GM12878 (cell line): ENCODE results near the gene PRX. TPM values are rescaled to one million over a fixed set of nuclear protein-coding genes. Genes with fewer than 3 reads are reported as not detected.

Experiments used
- CHD1 ChIP-seq: IDR thresholded peaks from 2 replicates; pipeline ENCODE4 v1.6.1; 2012; ENCODE audit warnings: low read depth, low read length, improper control_type of control experiment
- CHD4 ChIP-seq: fragments of 200-600 bp; sonication (generic); IDR thresholded peaks from 2 replicates; pipeline ENCODE4 v1.6.1; 2016; ENCODE audit warnings: mild to moderate bottlenecking
- IRF4 ChIP-seq: IDR thresholded peaks from 2 replicates; pipeline ENCODE4 v1.6.1; 2011; ENCODE audit warnings: low read depth, low read length
- MYC ChIP-seq: IDR thresholded peaks from 2 replicates; pipeline ENCODE4 v1.6.1; 2011; ENCODE audit warnings: mild to moderate bottlenecking, low read length, moderate library complexity, inconsistent platforms; ENCODE audit not compliant: insufficient read depth, insufficient replicate concordance, insufficient read length, severe bottlenecking
- NBN ChIP-seq: fragments of 450-650 bp; IDR thresholded peaks from 2 replicates; pipeline ENCODE4 v1.6.1; 2016
- NR2C2 ChIP-seq: IDR thresholded peaks from 2 replicates; pipeline ENCODE4 v1.6.1; 2011; ENCODE audit warnings: borderline replicate concordance, low read depth; ENCODE audit not compliant: control insufficient read depth, insufficient read length
- NR2F1 ChIP-seq: fragments of 450-650 bp; conservative IDR thresholded peaks from 2 replicates; pipeline ENCODE4 v1.6.1; 2017; ENCODE audit warnings: mild to moderate bottlenecking
- POLR2AphosphoS2 ChIP-seq: IDR thresholded peaks from 2 replicates; pipeline ENCODE4 v1.6.1; 2011; ENCODE audit warnings: low read depth, mild to moderate bottlenecking, low read length, improper control_type of control experiment, moderate library complexity
- RAD21 ChIP-seq: IDR thresholded peaks from 2 replicates; pipeline ENCODE4 v1.6.1; 2011; ENCODE audit warnings: mild to moderate bottlenecking, low read depth, low read length, moderate library complexity; ENCODE audit not compliant: insufficient read depth
- RUNX3 ChIP-seq: IDR thresholded peaks from 2 replicates; pipeline ENCODE4 v1.6.1; 2012; ENCODE audit warnings: low read length, inconsistent platforms
- SMARCA5 ChIP-seq: fragments of 450-650 bp; IDR thresholded peaks from 2 replicates; pipeline ENCODE4 v1.6.1; 2017; ENCODE audit warnings: mild to moderate bottlenecking
- SRF ChIP-seq, 2 experiments: IDR thresholded peaks; 2 replicates each; pipeline ENCODE4 v1.6.1; 2011; ENCODE audit warnings: low read depth in 2 of 2, low read length in 2 of 2, mild to moderate bottlenecking in 1 of 2, moderate library complexity in 1 of 2
- YBX1 ChIP-seq: fragments of 450-650 bp; IDR thresholded peaks from 2 replicates; pipeline ENCODE4 v1.6.1; 2016; ENCODE audit warnings: antibody characterized with exemption
- ZNF24 ChIP-seq: fragments of 450-650 bp; IDR thresholded peaks from 2 replicates; pipeline ENCODE4 v1.6.1; 2017; ENCODE audit warnings: antibody characterized with exemption, mild to moderate bottlenecking
- ZNF384 ChIP-seq: IDR thresholded peaks from 2 replicates; pipeline ENCODE4 v1.6.1; 2012; ENCODE audit warnings: low read depth, mild to moderate bottlenecking, low read length, improper control_type of control experiment, borderline replicate concordance
- polyA plus RNA-seq, 11 experiments: library from polyadenylated mRNA; depleted of rRNA in 4 of 11; unstranded in 6 of 11; stranded (reverse) in 5 of 11; fragments of >200 nt; fragmentation: Nextera tagmentation in 4 of 11; fragmentation: Illumina TruSeq in 1 of 11; extraction: Ambion mirVana in 4 of 11; extraction: Trizol in 1 of 11; gene quantifications; 1 replicate in 1 of 11; 2 replicates in 10 of 11; pipeline versions ENCODE4 v1.2.1 to v1.2.3, GENCODE V29; 2011 to 2016; ENCODE audit warnings: inconsistent platforms in 2 of 11, missing spikeins in 2 of 11, low read depth in 1 of 11
- total RNA-seq, 4 experiments: library from RNA; depleted of rRNA in 3 of 4; stranded (reverse); fragments of >200 nt in 3 of 4; fragmentation: Illumina TruSeq in 1 of 4; extraction: Trizol in 1 of 4; gene quantifications; 2 replicates each; pipeline versions ENCODE4 v1.2.1 to v1.2.3, GENCODE V29; 2013 to 2021
- TF ChIP-seq, protein P1 (sequence below): fragments of 450-650 bp; IDR thresholded peaks from 2 replicates; pipeline ENCODE4 v1.6.1; 2017; ENCODE audit warnings: mild to moderate bottlenecking, moderate library complexity
- TF ChIP-seq, protein P2 (sequence below): fragments of 450-650 bp; IDR thresholded peaks from 2 replicates; pipeline ENCODE4 v1.6.1; 2018; ENCODE audit warnings: mild to moderate bottlenecking, low read depth, moderate library complexity; ENCODE audit not compliant: partially characterized antibody
- TF ChIP-seq, protein P3 (sequence below): fragments of 450-650 bp; IDR thresholded peaks from 2 replicates; pipeline ENCODE4 v1.6.1; 2017; ENCODE audit warnings: borderline replicate concordance
- TF ChIP-seq, protein P4 (sequence below): fragments of 450-650 bp; IDR thresholded peaks from 2 replicates; pipeline ENCODE4 v1.6.1; 2016; ENCODE audit warnings: mild to moderate bottlenecking

The PRX gene
- total and polyA plus RNA-seq, 10 of the 15 experiments (the other 5 are each of a cell fraction or from before 2014, with no cell fraction given): 0.02 to 1.4 (median 0.54) TPM; not detected in 1

DNA sequence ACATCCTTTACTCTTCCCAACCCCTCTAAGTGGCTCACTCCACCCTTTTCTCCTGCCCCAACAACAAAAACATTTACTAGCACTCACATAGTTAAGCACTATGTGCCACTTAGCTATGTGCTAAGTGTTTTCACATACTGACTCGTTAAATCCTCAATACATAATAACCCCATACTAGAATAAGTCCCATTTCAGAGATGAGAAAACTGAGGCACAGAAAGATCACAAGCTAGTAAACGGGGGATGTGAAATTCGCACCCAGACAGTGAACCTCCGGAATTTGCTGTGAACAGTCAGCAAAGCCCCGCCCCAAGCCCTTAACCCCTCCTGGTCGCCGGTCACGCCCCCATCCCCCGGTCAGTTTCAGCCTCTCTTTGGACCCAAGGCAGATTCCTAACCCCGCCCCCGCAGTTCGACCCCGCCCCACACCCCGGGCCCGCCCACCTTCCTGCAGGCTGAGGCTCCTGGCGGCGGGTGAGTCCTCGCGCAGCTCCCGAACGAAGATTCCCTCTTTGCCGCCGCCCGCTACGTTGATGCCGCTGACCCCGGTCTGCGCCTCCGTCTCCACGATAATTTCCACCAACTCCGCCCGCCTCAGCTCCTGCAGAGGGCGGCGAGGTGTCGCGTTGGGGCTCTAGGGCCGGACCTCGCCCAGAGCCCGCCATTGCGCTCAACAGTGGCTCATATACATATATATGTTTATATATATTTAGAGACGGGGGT lies 9.8 kb downstream of the PRX start (continued):
- TF ChIP-seq, protein P1, sequence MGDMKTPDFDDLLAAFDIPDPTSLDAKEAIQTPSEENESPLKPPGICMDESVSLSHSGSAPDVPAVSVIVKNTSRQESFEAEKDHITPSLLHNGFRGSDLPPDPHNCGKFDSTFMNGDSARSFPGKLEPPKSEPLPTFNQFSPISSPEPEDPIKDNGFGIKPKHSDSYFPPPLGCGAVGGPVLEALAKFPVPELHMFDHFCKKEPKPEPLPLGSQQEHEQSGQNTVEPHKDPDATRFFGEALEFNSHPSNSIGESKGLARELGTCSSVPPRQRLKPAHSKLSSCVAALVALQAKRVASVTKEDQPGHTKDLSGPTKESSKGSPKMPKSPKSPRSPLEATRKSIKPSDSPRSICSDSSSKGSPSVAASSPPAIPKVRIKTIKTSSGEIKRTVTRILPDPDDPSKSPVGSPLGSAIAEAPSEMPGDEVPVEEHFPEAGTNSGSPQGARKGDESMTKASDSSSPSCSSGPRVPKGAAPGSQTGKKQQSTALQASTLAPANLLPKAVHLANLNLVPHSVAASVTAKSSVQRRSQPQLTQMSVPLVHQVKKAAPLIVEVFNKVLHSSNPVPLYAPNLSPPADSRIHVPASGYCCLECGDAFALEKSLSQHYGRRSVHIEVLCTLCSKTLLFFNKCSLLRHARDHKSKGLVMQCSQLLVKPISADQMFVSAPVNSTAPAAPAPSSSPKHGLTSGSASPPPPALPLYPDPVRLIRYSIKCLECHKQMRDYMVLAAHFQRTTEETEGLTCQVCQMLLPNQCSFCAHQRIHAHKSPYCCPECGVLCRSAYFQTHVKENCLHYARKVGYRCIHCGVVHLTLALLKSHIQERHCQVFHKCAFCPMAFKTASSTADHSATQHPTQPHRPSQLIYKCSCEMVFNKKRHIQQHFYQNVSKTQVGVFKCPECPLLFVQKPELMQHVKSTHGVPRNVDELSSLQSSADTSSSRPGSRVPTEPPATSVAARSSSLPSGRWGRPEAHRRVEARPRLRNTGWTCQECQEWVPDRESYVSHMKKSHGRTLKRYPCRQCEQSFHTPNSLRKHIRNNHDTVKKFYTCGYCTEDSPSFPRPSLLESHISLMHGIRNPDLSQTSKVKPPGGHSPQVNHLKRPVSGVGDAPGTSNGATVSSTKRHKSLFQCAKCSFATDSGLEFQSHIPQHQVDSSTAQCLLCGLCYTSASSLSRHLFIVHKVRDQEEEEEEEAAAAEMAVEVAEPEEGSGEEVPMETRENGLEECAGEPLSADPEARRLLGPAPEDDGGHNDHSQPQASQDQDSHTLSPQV: no peak
- TF ChIP-seq MYC (no peak), SMARCA5 (peak; percentile 98), YBX1 (no peak), SRF (IDR thresholded peaks at IDR 0.05; ENCODE audit: low read depth in 2 of 2, low read length in 2 of 2) (no peak), NR2F1 (0 out of 2 replicates have a peak, but pooled peaks have one; percentile 2), RAD21 (no peak), CHD1 (no peak), RUNX3 (no peak), ZNF24 (no peak), ZNF384 (no peak), NBN (peak; percentile 18; the same call in 1 of the 2 replicates), NR2C2 (no peak), IRF4 (no peak), POLR2AphosphoS2 (no peak), CHD4 (no peak)
- TF ChIP-seq, protein P2, sequence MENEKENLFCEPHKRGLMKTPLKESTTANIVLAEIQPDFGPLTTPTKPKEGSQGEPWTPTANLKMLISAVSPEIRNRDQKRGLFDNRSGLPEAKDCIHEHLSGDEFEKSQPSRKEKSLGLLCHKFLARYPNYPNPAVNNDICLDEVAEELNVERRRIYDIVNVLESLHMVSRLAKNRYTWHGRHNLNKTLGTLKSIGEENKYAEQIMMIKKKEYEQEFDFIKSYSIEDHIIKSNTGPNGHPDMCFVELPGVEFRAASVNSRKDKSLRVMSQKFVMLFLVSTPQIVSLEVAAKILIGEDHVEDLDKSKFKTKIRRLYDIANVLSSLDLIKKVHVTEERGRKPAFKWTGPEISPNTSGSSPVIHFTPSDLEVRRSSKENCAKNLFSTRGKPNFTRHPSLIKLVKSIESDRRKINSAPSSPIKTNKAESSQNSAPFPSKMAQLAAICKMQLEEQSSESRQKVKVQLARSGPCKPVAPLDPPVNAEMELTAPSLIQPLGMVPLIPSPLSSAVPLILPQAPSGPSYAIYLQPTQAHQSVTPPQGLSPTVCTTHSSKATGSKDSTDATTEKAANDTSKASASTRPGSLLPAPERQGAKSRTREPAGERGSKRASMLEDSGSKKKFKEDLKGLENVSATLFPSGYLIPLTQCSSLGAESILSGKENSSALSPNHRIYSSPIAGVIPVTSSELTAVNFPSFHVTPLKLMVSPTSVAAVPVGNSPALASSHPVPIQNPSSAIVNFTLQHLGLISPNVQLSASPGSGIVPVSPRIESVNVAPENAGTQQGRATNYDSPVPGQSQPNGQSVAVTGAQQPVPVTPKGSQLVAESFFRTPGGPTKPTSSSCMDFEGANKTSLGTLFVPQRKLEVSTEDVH: no peak
- TF ChIP-seq, protein P3, sequence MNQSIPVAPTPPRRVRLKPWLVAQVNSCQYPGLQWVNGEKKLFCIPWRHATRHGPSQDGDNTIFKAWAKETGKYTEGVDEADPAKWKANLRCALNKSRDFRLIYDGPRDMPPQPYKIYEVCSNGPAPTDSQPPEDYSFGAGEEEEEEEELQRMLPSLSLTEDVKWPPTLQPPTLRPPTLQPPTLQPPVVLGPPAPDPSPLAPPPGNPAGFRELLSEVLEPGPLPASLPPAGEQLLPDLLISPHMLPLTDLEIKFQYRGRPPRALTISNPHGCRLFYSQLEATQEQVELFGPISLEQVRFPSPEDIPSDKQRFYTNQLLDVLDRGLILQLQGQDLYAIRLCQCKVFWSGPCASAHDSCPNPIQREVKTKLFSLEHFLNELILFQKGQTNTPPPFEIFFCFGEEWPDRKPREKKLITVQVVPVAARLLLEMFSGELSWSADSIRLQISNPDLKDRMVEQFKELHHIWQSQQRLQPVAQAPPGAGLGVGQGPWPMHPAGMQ: no peak
- TF ChIP-seq, protein P4, sequence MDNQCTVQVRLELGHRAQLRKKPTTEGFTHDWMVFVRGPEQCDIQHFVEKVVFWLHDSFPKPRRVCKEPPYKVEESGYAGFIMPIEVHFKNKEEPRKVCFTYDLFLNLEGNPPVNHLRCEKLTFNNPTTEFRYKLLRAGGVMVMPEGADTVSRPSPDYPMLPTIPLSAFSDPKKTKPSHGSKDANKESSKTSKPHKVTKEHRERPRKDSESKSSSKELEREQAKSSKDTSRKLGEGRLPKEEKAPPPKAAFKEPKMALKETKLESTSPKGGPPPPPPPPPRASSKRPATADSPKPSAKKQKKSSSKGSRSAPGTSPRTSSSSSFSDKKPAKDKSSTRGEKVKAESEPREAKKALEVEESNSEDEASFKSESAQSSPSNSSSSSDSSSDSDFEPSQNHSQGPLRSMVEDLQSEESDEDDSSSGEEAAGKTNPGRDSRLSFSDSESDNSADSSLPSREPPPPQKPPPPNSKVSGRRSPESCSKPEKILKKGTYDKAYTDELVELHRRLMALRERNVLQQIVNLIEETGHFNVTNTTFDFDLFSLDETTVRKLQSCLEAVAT: 0 out of 2 replicates have a peak, but pooled peaks have one; percentile 10
